Uterus (tissue), 4 donors: ENCODE results near the gene GOLPH3L. TPM values are rescaled to one million over a fixed set of nuclear protein-coding genes. Genes with fewer than 3 reads are reported as not detected.

Experiments
- DNase-seq, 2 donors: peaks; one replicate each; pipeline ENCODE4 v3.0.0-alpha.2; 2019 to 2020
- H3K27ac ChIP-seq, 2 donors: fragments of 200-600 bp; sonication (generic); 1 replicate in 1 of 2; 2 replicates in 1 of 2; pipeline ENCODE4 v1.5.1; 2016 to 2018
- H3K27me3 ChIP-seq, 2 donors: fragments of 200-600 bp; sonication (generic); one replicate each; pipeline ENCODE4 v1.5.1; 2018 to 2019; ENCODE audit warnings: control low read depth in 1 of 2
- H3K36me3 ChIP-seq, 2 donors: fragments of 200-600 bp; sonication (generic); one replicate each; pipeline ENCODE4 v1.5.1; 2019; ENCODE audit warnings: control low read depth in 1 of 2
- H3K4me1 ChIP-seq, 2 donors: fragments of 200-600 bp; sonication (generic); one replicate each; pipeline ENCODE4 v1.5.1; 2018 to 2019; ENCODE audit warnings: control low read depth in 1 of 2
- H3K4me3 ChIP-seq, 2 donors: fragments of 200-600 bp; sonication (generic); 1 replicate in 1 of 2; 2 replicates in 1 of 2; pipeline ENCODE4 v1.5.1; 2018 to 2019; ENCODE audit warnings: mild to moderate bottlenecking in 1 of 2
- H3K9me3 ChIP-seq, 2 donors: fragments of 200-600 bp; sonication (generic); one replicate each; pipeline ENCODE4 v1.5.1; 2019; ENCODE audit warnings: control low read depth in 1 of 2
- CTCF ChIP-seq, 4 experiments: fragments of 200-600 bp in 2 of 4; fragments of 450-650 bp in 2 of 4; sonication (generic) in 2 of 4; IDR thresholded peaks; one replicate each; pipeline ENCODE4 v1.5.1; 2016 to 2019; ENCODE audit warnings: antibody characterized with exemption in 4 of 4, mild to moderate bottlenecking in 2 of 4, moderate library complexity in 1 of 4
- POLR2A ChIP-seq, 2 donors: fragments of 450-650 bp; IDR thresholded peaks; one replicate each; pipeline ENCODE4 v1.6.1; 2016; ENCODE audit warnings: antibody characterized with exemption in 2 of 2, mild to moderate bottlenecking in 1 of 2, moderate library complexity in 1 of 2
- intact Hi-C: fragments of 100-400 bp; cut with DNase I; formaldehyde crosslinking; loops from one replicate; pipeline ENCODE4 v1.15.1; 2023; ENCODE audit warnings: low total_unique reads
- total RNA-seq, 4 donors: library from RNA; depleted of rRNA in 3 of 4; stranded (reverse); fragments of >200 nt in 3 of 4; gene quantifications; one replicate each; pipeline versions ENCODE4 v1.1.0 to v1.2.4, GENCODE V29; 2014 to 2023
- donor health status: DM: yes; HTN: yes; CAD: no.

GOLPH3L gene
- total RNA-seq, 4 donors from 2014 or later = 10.6 to 31.5 (median 21.3) TPM

DNA sequence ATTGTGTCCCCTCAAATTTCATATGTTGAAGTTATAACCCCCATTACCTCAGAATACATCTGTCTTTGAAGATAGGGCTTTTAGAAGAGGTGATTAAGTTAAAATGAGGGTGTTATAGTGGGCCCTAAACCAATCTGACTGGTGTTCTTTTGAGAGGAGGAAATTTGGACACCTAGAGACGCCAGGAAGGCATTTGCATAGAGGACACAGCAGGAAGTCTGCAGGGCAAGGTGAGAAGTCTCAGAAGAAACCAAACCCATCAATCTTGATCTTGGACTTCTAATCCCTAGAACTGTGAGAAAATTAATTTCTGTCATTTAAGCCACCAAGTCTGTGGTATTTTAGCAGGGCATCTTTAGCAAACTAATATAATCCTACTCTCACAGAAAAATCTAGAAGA lies 13.0 kb downstream of the GOLPH3L start:
- Histone ChIP-seq H3K36me3 (no peaks in the 10 kb centered on the region), H3K27me3 (no peaks in the 10 kb centered on the region), H3K4me3 (no peak overlapping the region), H3K9me3 (no peaks in the 10 kb centered on the region), H3K27ac (no peak overlapping the region), H3K4me1 (no peaks in the 10 kb centered on the region)
- intact Hi-C loops = no loop called here
- DNase-seq = no peak
- TF ChIP-seq CTCF (IDR thresholded peaks at IDR 0.05) = no peak
- no peak for TF ChIP-seq POLR2A (IDR thresholded peaks at IDR 0.05)

- Histone ChIP-seq H3K36me3 (no peaks in the 10 kb centered on the region), H3K4me3 (no peak overlapping the region), H3K4me1 (no peaks in the 10 kb centered on the region), H3K27ac (no peak overlapping the region), H3K9me3 (no peaks in the 10 kb centered on the region), H3K27me3 (no peaks in the 10 kb centered on the region)
- DNase-seq = no peak
- TF ChIP-seq CTCF (IDR thresholded peaks at IDR 0.05) (no peak), POLR2A (IDR thresholded peaks at IDR 0.05) (no peak)
- intact Hi-C loops = no loop called here
Observed at GRCh38 chr1:150678988-150679387, 18.0 kb downstream of the GOLPH3L start.

- TF ChIP-seq CTCF (IDR thresholded peaks at IDR 0.05) = no peak
- TF ChIP-seq POLR2A (IDR thresholded peaks at IDR 0.05) = no peak
- Histone ChIP-seq H3K36me3 (no peaks in the 10 kb centered on the region), H3K27ac (no peak overlapping the region), H3K4me1 (no peaks in the 10 kb centered on the region), H3K4me3 (no peak overlapping the region), H3K27me3 (no peaks in the 10 kb centered on the region), H3K9me3 (no peaks in the 10 kb centered on the region)
- intact Hi-C loops = no loop called here
- no peak for DNase-seq
Observed at GRCh38 chr1:150674881-150675280, 22.1 kb downstream of the GOLPH3L start.

GRCh38 chr1:150663321-150663720 lies 33.6 kb downstream of the GOLPH3L start:
- DNase-seq = no peak
- Histone ChIP-seq H3K36me3 (no peaks in the 10 kb centered on the region), H3K4me3 (no peak overlapping the region), H3K27me3 (no peaks in the 10 kb centered on the region), H3K27ac (no peak overlapping the region), H3K9me3 (no peaks in the 10 kb centered on the region), H3K4me1 (no peaks in the 10 kb centered on the region)
- intact Hi-C loops = no loop called here
- no peak for TF ChIP-seq POLR2A (IDR thresholded peaks at IDR 0.05)
- no peak for TF ChIP-seq CTCF (IDR thresholded peaks at IDR 0.05)

DNA sequence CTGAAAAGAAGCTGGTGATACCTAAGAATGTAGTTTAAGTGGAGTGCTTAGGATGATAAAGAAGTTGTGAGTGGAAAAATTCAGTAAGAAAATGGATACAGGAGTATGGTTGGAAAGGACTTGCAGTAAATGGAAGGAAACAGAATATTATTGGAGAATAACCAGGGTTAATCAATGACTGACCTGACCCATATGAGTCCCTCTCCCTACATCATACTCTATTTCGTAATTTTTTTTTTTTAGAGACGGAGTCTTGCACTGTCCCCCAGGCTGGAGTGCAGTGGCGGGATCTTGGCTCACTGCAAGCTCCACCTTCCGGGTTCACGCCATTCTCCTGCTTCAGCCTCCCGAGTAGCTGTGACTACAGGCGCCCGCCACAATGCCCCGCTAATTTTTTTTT lies 34.1 kb downstream of the GOLPH3L start:
- no peak for TF ChIP-seq CTCF (IDR thresholded peaks at IDR 0.05)
- TF ChIP-seq POLR2A (IDR thresholded peaks at IDR 0.05) = no peak
- no peaks in the 10 kb centered on the region for H3K36me3 ChIP-seq
- intact Hi-C loops = no loop called here

More for the DNA sequence above, 34.1 kb downstream of the GOLPH3L start:
- Histone ChIP-seq H3K9me3 (no peaks in the 10 kb centered on the region), H3K27ac (no peak overlapping the region), H3K4me1 (no peaks in the 10 kb centered on the region), H3K27me3 (no peaks in the 10 kb centered on the region), H3K4me3 (no peak overlapping the region)
- DNase-seq = no peak
